ENCODE results near the gene RNGTT.

GRCh38 chr6:88872962-88873361, 90.5 kb downstream of the RNGTT start:
- TF ChIP-seq CTCF (IDR thresholded peaks at IDR 0.05; ENCODE audit: poor library complexity): no peak
- TF ChIP-seq EZH2 (IDR thresholded peaks at IDR 0.05; ENCODE audit: borderline replicate concordance): no peak
- TF ChIP-seq EZH2phosphoT487 (IDR thresholded peaks at IDR 0.05; ENCODE audit: low read depth, severe bottlenecking, unreplicated experiment): no peak

Data from hepatocyte (in vitro differentiated cells).